Liver (tissue), 3 donors: ENCODE measurements around the gene PPFIA1.

Experiments used
- CTCF ChIP-seq: fragments of 150-350 bp; IDR thresholded peaks from 2 replicates; pipeline ENCODE4 v1.5.1; 2017; ENCODE audit warnings: improper control_type of control experiment, low read depth, low read length; ENCODE audit not compliant: missing input control
- GABPA ChIP-seq, 2 donors: IDR thresholded peaks in 1 of 2; conservative IDR thresholded peaks in 1 of 2; 2 replicates each; pipeline ENCODE4 v1.6.1; 2016; ENCODE audit warnings: antibody characterized with exemption in 2 of 2, mild to moderate bottlenecking in 1 of 2, moderate library complexity in 1 of 2
- donor health status: healthy.
- donor health status: healthy.

GRCh38 chr11:70233962-70234361 is 36.5 kb upstream of the PPFIA1 start:
- TF ChIP-seq CTCF (no peak), GABPA (IDR thresholded peaks at IDR 0.05 in 1 of 2, conservative IDR thresholded peaks at IDR 0.05 in 1 of 2) (no peak)
